CD4-positive, CD25-positive, alpha-beta regulatory T cell (primary cell): ENCODE data around the gene TRIM38. TPM values are rescaled to one million over a fixed set of nuclear protein-coding genes. Genes with fewer than 3 reads are reported as not detected.

Experiments
- ATAC-seq, 2 donors: fragments of 150-1000 bp; cut with Tn5 transposase; one replicate each; pipeline ENCODE4 v1.10.0; 2021; ENCODE audit warnings: low read depth in 2 of 2, moderate number of reproducible peaks in 2 of 2, moderate library complexity in 1 of 2
- DNase-seq, 3 donors: peaks; one replicate each; pipeline versions ENCODE4 v3.0.0 to v3.0.0-alpha.2; 2012 to 2022; ENCODE audit warnings: mixed read lengths in 1 of 3
- H3K27ac ChIP-seq: one replicate; pipeline ENCODE4 v1.7.0; 2013; ENCODE audit warnings: mild to moderate bottlenecking, low read length; ENCODE audit not compliant: insufficient read depth, poor library complexity, severe bottlenecking
- H3K27me3 ChIP-seq: one replicate; pipeline ENCODE4 v1.7.0; 2013; ENCODE audit warnings: low read length; ENCODE audit not compliant: control insufficient read depth, insufficient read depth
- H3K36me3 ChIP-seq: one replicate; pipeline ENCODE4 v1.7.0; 2013; ENCODE audit warnings: mild to moderate bottlenecking, low read length, moderate library complexity; ENCODE audit not compliant: control insufficient read depth, insufficient read depth
- H3K4me1 ChIP-seq: 2 replicates; pipeline ENCODE4 v1.7.0; 2013; ENCODE audit warnings: mild to moderate bottlenecking, low read length; ENCODE audit not compliant: insufficient read depth, control insufficient read depth, poor library complexity, severe bottlenecking
- H3K4me3 ChIP-seq: one replicate; pipeline ENCODE4 v1.7.0; 2013; ENCODE audit warnings: low read depth, mild to moderate bottlenecking, low read length, moderate library complexity
- H3K9me3 ChIP-seq, 2 experiments: 1 replicate in 1 of 2; 2 replicates in 1 of 2; pipeline ENCODE4 v1.7.0; 2013; ENCODE audit warnings: low read length in 2 of 2, mild to moderate bottlenecking in 1 of 2, moderate library complexity in 1 of 2; ENCODE audit not compliant: control insufficient read depth in 2 of 2
- H3K27ac Mint-ChIP-seq, 3 donors: one replicate each; pipeline ENCODE4 v1.8.0; 2020 to 2022; ENCODE audit warnings: mild to moderate bottlenecking in 3 of 3, mixed read lengths in 3 of 3, moderate library complexity in 2 of 3
- H3K27me3 Mint-ChIP-seq: one replicate; pipeline ENCODE4 v1.8.0; 2022; ENCODE audit warnings: mild to moderate bottlenecking, mixed read lengths
- H3K36me3 Mint-ChIP-seq: one replicate; pipeline ENCODE4 v1.8.0; 2020; ENCODE audit warnings: mixed read lengths
- H3K4me1 Mint-ChIP-seq, 4 donors: one replicate each; pipeline ENCODE4 v1.8.0; 2020 to 2022; ENCODE audit warnings: mixed read lengths in 4 of 4, mild to moderate bottlenecking in 1 of 4
- H3K4me3 Mint-ChIP-seq, 4 donors: one replicate each; pipeline ENCODE4 v1.8.0; 2020 to 2022; ENCODE audit warnings: mild to moderate bottlenecking in 4 of 4, mixed read lengths in 4 of 4, moderate library complexity in 3 of 4
- H3K9me3 Mint-ChIP-seq, 7 donors: one replicate each; pipeline ENCODE4 v1.8.0; 2020 to 2022; ENCODE audit warnings: mixed read lengths in 7 of 7, mild to moderate bottlenecking in 3 of 7, moderate library complexity in 2 of 7
- polyA plus RNA-seq, 4 donors: library from polyadenylated mRNA; unstranded; fragments of 300-500 nt; fragmentation: Illumina TruSeq; gene quantifications; one replicate each; pipeline ENCODE4 v1.2.3, GENCODE V29; 2021
- total RNA-seq: library from RNA; stranded (reverse); gene quantifications from one replicate; pipeline ENCODE4 v1.2.3, GENCODE V29; 2022

TRIM38 gene
- total and polyA plus RNA-seq, 5 donors from 2014 or later = 6.6 to 22.9 (median 8.9) TPM

- H3K27ac Mint-ChIP-seq = no peak within 1 kb of the TSS
- no peak within 1 kb of the TSS for H3K27ac ChIP-seq
- no peaks in the 10 kb centered on the region for H3K4me1 Mint-ChIP-seq
- DNase-seq (no peak), ATAC-seq (no peak)
- H3K9me3 Mint-ChIP-seq = peaks cover 0 to 3% (median 0%) of the 10 kb centered on the region in 7 donors
- no peaks in the 10 kb centered on the region for H3K36me3 ChIP-seq
- no peaks in the 10 kb centered on the region for H3K36me3 Mint-ChIP-seq
- no peaks in the 10 kb centered on the region for H3K9me3 ChIP-seq
- H3K27me3 ChIP-seq = peaks cover 3% of the 10 kb centered on the region
- no peaks in the 10 kb centered on the region for H3K4me1 ChIP-seq
- no peak within 1 kb of the TSS for H3K4me3 ChIP-seq
- peaks cover 45% of the 10 kb centered on the region for H3K27me3 Mint-ChIP-seq
- no peak within 1 kb of the TSS for H3K4me3 Mint-ChIP-seq
Observed at GRCh38 chr6:25930532-25931410, 31.8 kb upstream of the TRIM38 start, which contains the start of gene SLC17A2. Gene SLC17A2 (minus strand): TSS chr6:25930691. CDS start chr6:25925796, 4,895 bp downstream.

- Mint-ChIP-seq H3K9me3 (peaks cover 0 to 3% (median 0%) of the 10 kb centered on the region in 7 donors), H3K36me3 (no peaks in the 10 kb centered on the region), H3K27me3 (peaks cover 46% of the 10 kb centered on the region), H3K4me3 (no peak overlapping the region), H3K27ac (no peak overlapping the region), H3K4me1 (no peaks in the 10 kb centered on the region)
- ATAC-seq (no peak), DNase-seq (no peak)
- H3K36me3 ChIP-seq = no peaks in the 10 kb centered on the region
- H3K4me3 ChIP-seq = no peak overlapping the region
- H3K4me1 ChIP-seq = no peaks in the 10 kb centered on the region
- no peaks in the 10 kb centered on the region for H3K9me3 ChIP-seq
- H3K27ac ChIP-seq = no peak overlapping the region
- peaks cover 3% of the 10 kb centered on the region for H3K27me3 ChIP-seq
Observed at GRCh38 chr6:25931411-25931709, 31.2 kb upstream of the TRIM38 start.

GRCh38 chr6:25934156-25934555 lies 28.4 kb upstream of the TRIM38 start:
- H3K4me1 Mint-ChIP-seq = no peaks in the 10 kb centered on the region
- peaks cover 45% of the 10 kb centered on the region for H3K27me3 Mint-ChIP-seq
- no peak overlapping the region for H3K4me3 ChIP-seq
- no peaks in the 10 kb centered on the region for H3K4me1 ChIP-seq
- no peak overlapping the region for H3K27ac ChIP-seq
- H3K36me3 Mint-ChIP-seq = no peaks in the 10 kb centered on the region
- H3K9me3 ChIP-seq = no peaks in the 10 kb centered on the region
- ATAC-seq = no peak
- H3K9me3 Mint-ChIP-seq = peaks cover 0 to 3% (median 0%) of the 10 kb centered on the region in 7 donors
- H3K4me3 Mint-ChIP-seq = no peak overlapping the region
- no peaks in the 10 kb centered on the region for H3K27me3 ChIP-seq
- no peak overlapping the region for H3K27ac Mint-ChIP-seq
- DNase-seq = no peak
- H3K36me3 ChIP-seq = no peaks in the 10 kb centered on the region

- Histone ChIP-seq H3K36me3 (no peaks in the 10 kb centered on the region), H3K4me3 (no peak overlapping the region), H3K4me1 (no peaks in the 10 kb centered on the region), H3K27me3 (no peaks in the 10 kb centered on the region), H3K27ac (no peak overlapping the region), H3K9me3 (no peaks in the 10 kb centered on the region)
- H3K9me3 Mint-ChIP-seq = peaks cover 0 to 3% (median 0%) of the 10 kb centered on the region in 7 donors
- DNase-seq (no peak), ATAC-seq (no peak)
- no peaks in the 10 kb centered on the region for H3K36me3 Mint-ChIP-seq
- peaks cover 0 to 4% (median 0%) of the 10 kb centered on the region in 4 donors for H3K4me1 Mint-ChIP-seq
- H3K27me3 Mint-ChIP-seq = peaks cover 50% of the 10 kb centered on the region
- H3K27ac Mint-ChIP-seq = no peak overlapping the region
- H3K4me3 Mint-ChIP-seq = no peak overlapping the region
Observed at GRCh38 chr6:25934735-25935313, 27.8 kb upstream of the TRIM38 start.

GRCh38 chr6:25935953-25936352 lies 26.6 kb upstream of the TRIM38 start:
- H3K36me3 ChIP-seq = no peaks in the 10 kb centered on the region
- H3K27me3 Mint-ChIP-seq = peaks cover 49% of the 10 kb centered on the region
- no peak for DNase-seq
- no peak overlapping the region for H3K4me3 Mint-ChIP-seq
- H3K4me1 Mint-ChIP-seq = peaks cover 0 to 4% (median 0%) of the 10 kb centered on the region in 4 donors
- no peaks in the 10 kb centered on the region for H3K27me3 ChIP-seq
- H3K4me3 ChIP-seq = no peak overlapping the region
- H3K36me3 Mint-ChIP-seq = no peaks in the 10 kb centered on the region
- no peak overlapping the region for H3K27ac Mint-ChIP-seq
- H3K4me1 ChIP-seq = no peaks in the 10 kb centered on the region
- H3K27ac ChIP-seq = no peak overlapping the region
- peaks cover 0 to 3% (median 0%) of the 10 kb centered on the region in 7 donors for H3K9me3 Mint-ChIP-seq
- ATAC-seq = no peak
- no peaks in the 10 kb centered on the region for H3K9me3 ChIP-seq

GRCh38 chr6:25939593-25939992 lies 23.0 kb upstream of the TRIM38 start:
- Mint-ChIP-seq H3K27ac (no peak overlapping the region), H3K4me3 (no peak overlapping the region), H3K36me3 (no peaks in the 10 kb centered on the region), H3K27me3 (peaks cover 37% of the 10 kb centered on the region), H3K9me3 (peaks cover 0 to 1% (median 0%) of the 10 kb centered on the region in 7 donors), H3K4me1 (peaks cover 0 to 4% (median 0%) of the 10 kb centered on the region in 4 donors)
- no peak overlapping the region for H3K27ac ChIP-seq
- no peaks in the 10 kb centered on the region for H3K9me3 ChIP-seq
- peaks cover under 1% of the 10 kb centered on the region for H3K27me3 ChIP-seq
- ATAC-seq (no peak), DNase-seq (no peak)
- H3K4me3 ChIP-seq = no peak overlapping the region
- H3K36me3 ChIP-seq = no peaks in the 10 kb centered on the region
- no peaks in the 10 kb centered on the region for H3K4me1 ChIP-seq

GRCh38 chr6:25942561-25943147 lies 19.9 kb upstream of the TRIM38 start:
- H3K4me1 Mint-ChIP-seq = peaks cover 2 to 19% (median 5%) of the 10 kb centered on the region in 4 donors
- H3K4me3 Mint-ChIP-seq = no peak overlapping the region
- ATAC-seq = peak in 1 of 2 donors; percentile 37
- DNase-seq = peak in 2 of 3 donors; percentile 20 to 65
- H3K27me3 Mint-ChIP-seq = peaks cover 29% of the 10 kb centered on the region
- Histone ChIP-seq H3K27me3 (peaks cover 2% of the 10 kb centered on the region), H3K27ac (no peak overlapping the region), H3K4me1 (no peaks in the 10 kb centered on the region), H3K4me3 (no peak overlapping the region), H3K36me3 (no peaks in the 10 kb centered on the region), H3K9me3 (no peaks in the 10 kb centered on the region)
- H3K27ac Mint-ChIP-seq = no peak overlapping the region
- no peaks in the 10 kb centered on the region for H3K36me3 Mint-ChIP-seq
- peaks cover 0 to 9% (median 0%) of the 10 kb centered on the region in 7 donors for H3K9me3 Mint-ChIP-seq
